NCI-H1930 (cell line): Measurements from ENCODE around the gene CDH4.
A peak's percentile ranks its signal among the peaks of the same experiment; 100 is the strongest.

ENCODE experiments used
- DNase-seq, 2 experiments: peaks; one replicate each; lab custom pipeline; 2025; lab: John Stamatoyannopoulos, UW

CDH4 gene

GRCh38 chr20:61879694-61880093, 627.6 kb downstream of the CDH4 start:
- no peak for DNase-seq

- DNase-seq: no peak
Measured at GRCh38 chr20:61880706-61881105, 628.6 kb downstream of the CDH4 start.

GRCh38 chr20:61881416-61881815, 629.4 kb downstream of the CDH4 start:
- no peak for DNase-seq

- DNase-seq: no peak
Measured at GRCh38 chr20:61881861-61882260, 629.8 kb downstream of the CDH4 start.

GRCh38 chr20:61882716-61883615, 630.9 kb downstream of the CDH4 start:
- DNase-seq: no peak

GRCh38 chr20:61883857-61884393, 631.9 kb downstream of the CDH4 start:
- DNase-seq: no peak

- no peak for DNase-seq
Measured at GRCh38 chr20:61884571-61885389, 632.7 kb downstream of the CDH4 start.

GRCh38 chr20:61885759-61886715, 634.0 kb downstream of the CDH4 start:
- DNase-seq: no peak

- peak; percentile 21 to 39 for DNase-seq
Measured at GRCh38 chr20:61886721-61887595, 634.9 kb downstream of the CDH4 start.

- no peak for DNase-seq
Measured at GRCh38 chr20:61887596-61888093, 635.6 kb downstream of the CDH4 start.

GRCh38 chr20:61888101-61888865, 636.2 kb downstream of the CDH4 start:
- DNase-seq: no peak

- no peak for DNase-seq
Measured at GRCh38 chr20:61889659-61890058, 637.6 kb downstream of the CDH4 start.

- no peak for DNase-seq
Measured at GRCh38 chr20:61890210-61890609, 638.1 kb downstream of the CDH4 start.

GRCh38 chr20:61891476-61891875, 639.4 kb downstream of the CDH4 start:
- DNase-seq: no peak

- DNase-seq: no peak
Measured at GRCh38 chr20:61891916-61892649, 640.0 kb downstream of the CDH4 start.

GRCh38 chr20:61895016-61895415, 643.0 kb downstream of the CDH4 start:
- DNase-seq: no peak

GRCh38 chr20:61895686-61896057, 643.6 kb downstream of the CDH4 start:
- DNase-seq: no peak

GRCh38 chr20:61896058-61896961, 644.2 kb downstream of the CDH4 start:
- DNase-seq: peak in 1 of 2 experiments; percentile 48
